IMR-90 (cell line): ENCODE results near the gene CSF2RB. TPM values are rescaled to one million over a fixed set of nuclear protein-coding genes. Genes with fewer than 3 reads are reported as not detected.

ENCODE experiments used
- ATAC-seq: fragments of 200-7000 bp; cut with Tn5 transposase; 2 replicates; pipeline ENCODE4 v1.9.1; 2020; ENCODE audit warnings: low read depth, mild to moderate bottlenecking, moderate library complexity
- BruUV-seq: library from RNA; stranded (reverse); fragments of 400-500 nt; replicated peaks from 2 replicates; lab custom pipeline; 2021; lab: Mats Ljungman, UMichigan
- CTCF ChIA-PET: fragments of 300-600 bp; formaldehyde crosslinking; extraction: SDS; loops from one replicate; lab custom pipeline; 2021; ENCODE audit warnings: antibody characterized with exemption; lab: Yijun Ruan, JAX
- POLR2A ChIA-PET: fragments of 300-600 bp; sonication (Branson Sonifier 250); formaldehyde crosslinking; loops from one replicate; lab custom pipeline; 2022; ENCODE audit warnings: antibody characterized with exemption; ENCODE audit not compliant: unreplicated experiment; lab: Charles Lee
- DNase-seq: peaks from one replicate; pipeline ENCODE4 v3.0.0; 2013
- H2AFZ ChIP-seq: replicated peaks from 2 replicates; pipeline ENCODE3; 2013; ENCODE audit warnings: low read length, mild to moderate bottlenecking; ENCODE audit not compliant: poor library complexity
- H2AK5ac ChIP-seq: 2 replicates; pipeline ENCODE4 v1.6.1; 2013; ENCODE audit warnings: low read depth, low read length, inconsistent platforms
- H2AK9ac ChIP-seq: replicated peaks from 2 replicates; pipeline ENCODE3; 2013; ENCODE audit warnings: mild to moderate bottlenecking, low read depth, low read length, moderate library complexity; ENCODE audit not compliant: poor library complexity
- H2BK120ac ChIP-seq: 2 replicates; pipeline ENCODE4 v1.6.1; 2013; ENCODE audit warnings: low read depth, low read length, inconsistent platforms
- H2BK15ac ChIP-seq: 3 replicates; pipeline ENCODE4 v1.6.1; 2013; ENCODE audit warnings: low read depth, low read length, inconsistent platforms
- H2BK20ac ChIP-seq: 2 replicates; pipeline ENCODE4 v1.6.1; 2013; ENCODE audit warnings: low read depth, mild to moderate bottlenecking, inconsistent platforms, low read length, moderate library complexity
- H2BK5ac ChIP-seq: 2 replicates; pipeline ENCODE4 v1.6.1; 2013; ENCODE audit warnings: mild to moderate bottlenecking, low read depth, low read length, inconsistent platforms; ENCODE audit not compliant: poor library complexity, severe bottlenecking
- H3K14ac ChIP-seq: replicated peaks from 2 replicates; pipeline ENCODE4 v1.6.1; 2013; ENCODE audit warnings: low read depth, low read length, inconsistent platforms
- H3K18ac ChIP-seq: 2 replicates; pipeline ENCODE4 v1.6.1; 2013; ENCODE audit warnings: low read depth, low read length, control low read depth
- H3K23ac ChIP-seq: 2 replicates; pipeline ENCODE4 v1.6.1; 2013; ENCODE audit warnings: low read depth, low read length, inconsistent platforms
- H3K27ac ChIP-seq: 2 replicates; pipeline ENCODE4 v1.5.1; 2013; ENCODE audit warnings: mild to moderate bottlenecking, control low read depth, low read length; ENCODE audit not compliant: insufficient read depth
- H3K27me3 ChIP-seq: 2 replicates; pipeline ENCODE4 v1.6.1; 2013; ENCODE audit warnings: low read length; ENCODE audit not compliant: control insufficient read depth, insufficient read depth
- H3K36me3 ChIP-seq: 2 replicates; pipeline ENCODE4 v1.6.1; 2013; ENCODE audit warnings: low read length, mixed read lengths; ENCODE audit not compliant: control insufficient read depth, insufficient read depth
- H3K4ac ChIP-seq: 2 replicates; pipeline ENCODE4 v1.6.1; 2013; ENCODE audit warnings: low read depth, low read length, inconsistent platforms
- H3K4me1 ChIP-seq: 2 replicates; pipeline ENCODE4 v1.6.1; 2013; ENCODE audit warnings: low read length, mixed read lengths; ENCODE audit not compliant: control insufficient read depth, insufficient read depth
- H3K4me2 ChIP-seq: 2 replicates; pipeline ENCODE4 v1.6.1; 2013; ENCODE audit warnings: low read depth, mild to moderate bottlenecking, control low read depth, low read length, moderate library complexity
- H3K4me3 ChIP-seq: 2 replicates; pipeline ENCODE4 v1.5.1; 2013; ENCODE audit warnings: low read depth, mild to moderate bottlenecking, control low read depth, low read length, moderate library complexity; ENCODE audit not compliant: insufficient read depth
- H3K56ac ChIP-seq: 2 replicates; pipeline ENCODE4 v1.6.1; 2013; ENCODE audit warnings: low read length, inconsistent platforms; ENCODE audit not compliant: insufficient read depth; ENCODE audit errors: extremely low read depth
- H3K79me1 ChIP-seq, 2 experiments: 2 replicates each; pipeline ENCODE4 v1.6.1; 2013; ENCODE audit warnings: low read length in 2 of 2, inconsistent platforms in 1 of 2, low read depth in 1 of 2
- H3K9ac ChIP-seq: 2 replicates; pipeline ENCODE4 v1.6.1; 2013; ENCODE audit warnings: low read depth, low read length, control low read depth
- H3K9me1 ChIP-seq: 2 replicates; pipeline ENCODE4 v1.6.1; 2013; ENCODE audit warnings: low read length, inconsistent platforms; ENCODE audit not compliant: insufficient read depth
- H3K9me3 ChIP-seq: 2 replicates; pipeline ENCODE4 v1.6.1; 2013; ENCODE audit warnings: low read length; ENCODE audit not compliant: control insufficient read depth, insufficient read depth
- H4K20me1 ChIP-seq: 2 replicates; pipeline ENCODE4 v1.6.1; 2013; ENCODE audit warnings: low read length, inconsistent platforms; ENCODE audit not compliant: insufficient read depth
- H4K5ac ChIP-seq: 2 replicates; pipeline ENCODE4 v1.6.1; 2013; ENCODE audit warnings: mild to moderate bottlenecking, low read depth, low read length, control low read depth
- H4K8ac ChIP-seq, 2 experiments: 2 replicates each; pipeline ENCODE4 v1.6.1; 2013; ENCODE audit warnings: low read depth in 2 of 2, low read length in 2 of 2, control low read depth in 1 of 2, inconsistent platforms in 1 of 2
- H4K91ac ChIP-seq: 2 replicates; pipeline ENCODE4 v1.6.1; 2013; ENCODE audit warnings: low read depth, low read length, inconsistent platforms; ENCODE audit not compliant: insufficient read depth
- CHD1 ChIP-seq: IDR thresholded peaks from 2 replicates; pipeline ENCODE4 v1.6.1; 2012; ENCODE audit warnings: low read depth, low read length, improper control_type of control experiment
- FOS ChIP-seq: fragments of 150-350 bp; IDR thresholded peaks from 2 replicates; pipeline ENCODE4 v1.6.1; 2016; ENCODE audit warnings: low read depth, low read length
- MAZ ChIP-seq: IDR thresholded peaks from 2 replicates; pipeline ENCODE4 v1.6.1; 2012; ENCODE audit warnings: low read depth, mild to moderate bottlenecking, low read length, improper control_type of control experiment, moderate library complexity, borderline replicate concordance
- SMC3 ChIP-seq: fragments of 150-350 bp; IDR thresholded peaks from 2 replicates; pipeline ENCODE4 v1.6.1; 2016; ENCODE audit warnings: low read depth, mild to moderate bottlenecking, antibody characterized with exemption, low read length, moderate library complexity
- WGBS, 2 experiments: methylation state at CpG; one replicate each; pipeline versions ENCODE4 v1.1.5 to v1.1.7; 2013; ENCODE audit warnings: missing lambda C conversion rate in 2 of 2; ENCODE audit not compliant: insufficient read length in 1 of 2; ENCODE audit errors: extremely low coverage in 2 of 2; 5-methylcytosine and 5-hydroxymethylcytosine counted together
- dilution Hi-C: fragments of 300-500 bp; cut with HindIII; formaldehyde crosslinking; loops from one replicate; pipeline ENCODE4 v1.14.3; 2018; ENCODE audit warnings: low sequenced_read_pairs; ENCODE audit not compliant: unreplicated experiment
- in situ Hi-C: fragments of 300-500 bp; cut with MboI; formaldehyde crosslinking; loops from 3 replicates; pipeline ENCODE4 v1.14.3; 2019; ENCODE audit warnings: low sequenced_read_pairs, inconsistent platforms, mixed read lengths
- intact Hi-C: fragments of 100-400 bp; cut with micrococcal nuclease; formaldehyde crosslinking; loops from 2 replicates; pipeline ENCODE4 v1.10.0; 2022
- polyA plus RNA-seq, 3 experiments: library from polyadenylated mRNA; depleted of rRNA; stranded (reverse); fragments of >200 nt; gene quantifications; 2 replicates each; pipeline ENCODE4 v1.2.3, GENCODE V29; 2012; ENCODE audit warnings: low replicate concordance in 1 of 3
- total RNA-seq: library from RNA; depleted of rRNA; stranded (reverse); fragments of >200 nt; gene quantifications from 2 replicates; pipeline ENCODE4 v1.2.3, GENCODE V29; 2012
- TF ChIP-seq, protein P1 (sequence below): conservative IDR thresholded peaks from 2 replicates; pipeline ENCODE4 v1.5.1; 2012; ENCODE audit warnings: mild to moderate bottlenecking, low read depth, low read length, improper control_type of control experiment

Gene CSF2RB
- total and polyA plus RNA-seq, 2 of the 4 experiments (the other 2 are of a cell fraction) = not detected

DNA sequence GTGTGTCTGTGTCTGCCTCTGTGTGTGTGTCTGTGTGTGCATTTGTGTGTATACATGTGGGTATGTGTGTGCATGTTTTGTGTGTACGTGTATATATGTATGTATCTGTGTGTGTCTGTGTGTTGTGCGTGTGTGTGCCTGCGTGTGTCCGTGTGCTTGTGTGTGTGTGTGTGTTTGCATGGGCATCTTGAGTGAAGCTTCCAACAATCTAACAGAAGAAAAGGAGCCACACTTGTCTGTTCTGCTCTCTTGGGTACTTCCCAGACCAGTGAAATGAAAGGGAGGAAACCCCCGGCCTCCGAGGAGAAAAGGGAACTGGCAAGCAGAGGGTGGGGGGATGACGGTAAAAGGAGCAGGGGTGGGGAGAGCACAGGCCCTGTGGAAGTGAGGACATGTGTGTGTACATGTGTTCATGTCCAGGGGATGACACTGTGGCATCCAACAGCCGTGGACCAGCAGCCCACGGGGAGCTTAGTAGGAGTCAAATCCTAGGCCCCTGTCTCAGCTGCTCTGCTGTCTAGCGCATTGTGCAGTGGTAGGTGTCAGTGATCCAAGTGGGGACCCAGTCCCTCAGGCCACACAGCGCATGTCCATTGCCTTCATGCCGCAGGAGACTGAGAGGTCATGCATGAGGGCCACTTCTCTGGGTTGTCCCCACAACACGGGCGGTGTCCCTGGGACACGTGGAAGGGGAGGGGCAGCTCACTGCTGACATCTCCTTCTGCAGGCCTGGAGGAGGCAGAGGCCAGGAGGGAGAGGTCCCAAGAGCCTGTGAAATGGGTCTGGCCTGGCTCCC, 8.1 kb downstream of the CSF2RB start:
- Histone ChIP-seq H4K91ac (no peak overlapping the region), H3K79me1 (no peaks in the 10 kb centered on the region), H3K4me2 (no peak overlapping the region), H3K4ac (no peak overlapping the region), H4K5ac (no peak overlapping the region), H3K14ac (no peak overlapping the region), H2BK15ac (no peak overlapping the region), H3K18ac (no peak overlapping the region), H2BK5ac (peak overlapping the region; percentile 19), H3K36me3 (no peaks in the 10 kb centered on the region), H2BK120ac (no peak overlapping the region), H3K9me1 (no peaks in the 10 kb centered on the region), H2BK20ac (no peak overlapping the region), H4K8ac (no peak overlapping the region), H4K20me1 (no peaks in the 10 kb centered on the region), H2AFZ (no peak overlapping the region), H2AK5ac (no peak overlapping the region), H3K27ac (no peak overlapping the region), H3K56ac (no peak overlapping the region), H2AK9ac (no peak overlapping the region), H3K9me3 (peaks cover 2% of the 10 kb centered on the region; the same call in 1 of the 2 replicates), H3K9ac (no peak overlapping the region), H3K23ac (no peak overlapping the region), H3K4me1 (no peaks in the 10 kb centered on the region), H3K27me3 (peaks cover 9% of the 10 kb centered on the region), H3K4me3 (no peak overlapping the region)
- in situ Hi-C loops (no loop called here), dilution Hi-C loops (no loop called here), intact Hi-C loops (no loop called here)
- ATAC-seq = no peak
- ChIA-PET POLR2A (no interaction called here), CTCF (no interaction called here)
- 62% methylated on average over 7 of the region's 15 CpGs; no CpG with 5 or more reads in 1 of the 2 experiments for WGBS, 2 experiments
- no peak for DNase-seq
- TF ChIP-seq MAZ = no peak
- no peak for TF ChIP-seq SMC3
- TF ChIP-seq, protein P1, sequence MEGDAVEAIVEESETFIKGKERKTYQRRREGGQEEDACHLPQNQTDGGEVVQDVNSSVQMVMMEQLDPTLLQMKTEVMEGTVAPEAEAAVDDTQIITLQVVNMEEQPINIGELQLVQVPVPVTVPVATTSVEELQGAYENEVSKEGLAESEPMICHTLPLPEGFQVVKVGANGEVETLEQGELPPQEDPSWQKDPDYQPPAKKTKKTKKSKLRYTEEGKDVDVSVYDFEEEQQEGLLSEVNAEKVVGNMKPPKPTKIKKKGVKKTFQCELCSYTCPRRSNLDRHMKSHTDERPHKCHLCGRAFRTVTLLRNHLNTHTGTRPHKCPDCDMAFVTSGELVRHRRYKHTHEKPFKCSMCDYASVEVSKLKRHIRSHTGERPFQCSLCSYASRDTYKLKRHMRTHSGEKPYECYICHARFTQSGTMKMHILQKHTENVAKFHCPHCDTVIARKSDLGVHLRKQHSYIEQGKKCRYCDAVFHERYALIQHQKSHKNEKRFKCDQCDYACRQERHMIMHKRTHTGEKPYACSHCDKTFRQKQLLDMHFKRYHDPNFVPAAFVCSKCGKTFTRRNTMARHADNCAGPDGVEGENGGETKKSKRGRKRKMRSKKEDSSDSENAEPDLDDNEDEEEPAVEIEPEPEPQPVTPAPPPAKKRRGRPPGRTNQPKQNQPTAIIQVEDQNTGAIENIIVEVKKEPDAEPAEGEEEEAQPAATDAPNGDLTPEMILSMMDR = no peak
- TF ChIP-seq FOS = no peak
- TF ChIP-seq CHD1 = no peak
- no TSS peak for BruUV-seq
